ENCODE data around the gene TBC1D24. TPM values are rescaled to one million over a fixed set of nuclear protein-coding genes. Genes with fewer than 3 reads are reported as not detected.
"Not testable (repeated sequence)": the region's sequence is repeated elsewhere in the genome, so short reads cannot be mapped to it uniquely, and the experiment has no call there.

TBC1D24 gene
- total RNA-seq, 3 donors from 2014 or later = 8.8 to 22.0 (median 16.7) TPM

DNA sequence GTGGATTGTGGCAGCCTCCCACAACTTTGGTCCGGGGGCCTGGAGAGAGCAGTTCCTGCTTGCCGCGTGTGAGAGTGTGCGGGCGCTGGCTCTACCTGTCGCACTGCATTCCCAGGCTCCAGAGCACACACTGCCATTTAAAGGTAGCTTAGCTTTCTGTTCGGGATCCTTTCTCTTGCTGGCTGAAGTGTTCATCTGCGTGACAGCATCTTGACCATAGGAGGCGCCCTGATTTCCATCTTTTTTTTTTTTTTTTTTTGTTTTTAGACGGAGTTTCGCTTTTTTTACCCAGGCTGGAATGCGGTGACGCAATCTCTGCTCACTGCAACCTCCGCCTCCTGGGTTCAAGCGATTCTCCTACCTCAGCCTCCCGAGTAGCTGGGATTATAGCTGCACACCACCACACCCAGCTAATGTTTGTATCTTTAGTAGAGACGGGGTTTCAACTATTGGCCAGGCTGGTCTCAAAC, 76.5 kb downstream of the TBC1D24 start:
- H3K36me3 ChIP-seq; H3K9me3 ChIP-seq; intact Hi-C loops (cut with DNase I; ENCODE audit: low total_unique reads); DNase-seq (ENCODE audit: low spot score in 2 of 2); H3K4me1 ChIP-seq; H3K4me3 ChIP-seq; H3K27me3 ChIP-seq: not testable (repeated sequence)
- TF ChIP-seq, protein P1, sequence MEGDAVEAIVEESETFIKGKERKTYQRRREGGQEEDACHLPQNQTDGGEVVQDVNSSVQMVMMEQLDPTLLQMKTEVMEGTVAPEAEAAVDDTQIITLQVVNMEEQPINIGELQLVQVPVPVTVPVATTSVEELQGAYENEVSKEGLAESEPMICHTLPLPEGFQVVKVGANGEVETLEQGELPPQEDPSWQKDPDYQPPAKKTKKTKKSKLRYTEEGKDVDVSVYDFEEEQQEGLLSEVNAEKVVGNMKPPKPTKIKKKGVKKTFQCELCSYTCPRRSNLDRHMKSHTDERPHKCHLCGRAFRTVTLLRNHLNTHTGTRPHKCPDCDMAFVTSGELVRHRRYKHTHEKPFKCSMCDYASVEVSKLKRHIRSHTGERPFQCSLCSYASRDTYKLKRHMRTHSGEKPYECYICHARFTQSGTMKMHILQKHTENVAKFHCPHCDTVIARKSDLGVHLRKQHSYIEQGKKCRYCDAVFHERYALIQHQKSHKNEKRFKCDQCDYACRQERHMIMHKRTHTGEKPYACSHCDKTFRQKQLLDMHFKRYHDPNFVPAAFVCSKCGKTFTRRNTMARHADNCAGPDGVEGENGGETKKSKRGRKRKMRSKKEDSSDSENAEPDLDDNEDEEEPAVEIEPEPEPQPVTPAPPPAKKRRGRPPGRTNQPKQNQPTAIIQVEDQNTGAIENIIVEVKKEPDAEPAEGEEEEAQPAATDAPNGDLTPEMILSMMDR (IDR thresholded peaks at IDR 0.05) = peak in 2 of 3 donors; percentile 25 to 56
- peak overlapping the region; percentile 72 to 74 for H3K27ac ChIP-seq

DNA sequence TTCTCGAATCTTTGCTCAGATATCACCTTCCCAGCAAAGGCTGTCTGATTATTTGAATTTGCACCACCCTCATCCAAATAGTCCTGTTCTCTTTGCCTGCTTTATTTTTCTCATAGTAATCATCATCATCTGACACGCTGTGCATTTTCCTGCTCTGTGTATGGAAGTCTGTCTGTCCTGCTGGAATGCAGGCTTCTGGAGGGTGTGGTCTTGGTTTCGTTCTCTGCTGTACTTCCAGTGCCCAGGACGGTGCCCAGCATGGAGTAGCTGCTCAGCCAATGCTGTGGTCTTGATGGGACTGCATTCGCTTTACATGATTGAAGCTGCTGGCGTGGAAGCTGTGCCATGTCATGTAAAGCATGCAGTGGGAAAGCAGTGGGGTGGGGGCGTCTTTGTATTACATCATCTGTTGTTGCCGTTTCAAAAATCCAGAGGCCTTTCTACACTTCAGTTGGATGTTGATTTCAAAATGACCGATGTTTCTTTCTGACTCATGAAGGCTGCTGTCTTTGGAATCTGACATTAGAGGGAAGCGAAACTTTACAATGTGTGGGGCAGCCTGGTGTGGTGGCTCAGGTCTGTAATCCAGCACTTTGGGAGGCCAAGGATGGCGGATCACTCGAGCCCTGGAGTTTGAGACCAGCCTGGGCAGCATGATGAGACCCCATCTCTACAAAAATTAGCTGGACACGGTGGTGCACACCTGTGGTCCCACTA, 79.9 kb downstream of the TBC1D24 start:
- H3K27me3 ChIP-seq; H3K36me3 ChIP-seq; intact Hi-C loops (cut with DNase I; ENCODE audit: low total_unique reads); H3K27ac ChIP-seq; H3K4me3 ChIP-seq; DNase-seq (ENCODE audit: low spot score in 2 of 2); H3K9me3 ChIP-seq; H3K4me1 ChIP-seq: not testable (repeated sequence)

Other genes starting within 250 kb of the TBC1D24 start
- gene DNASE1L2, start 238.7 kb upstream of the TBC1D24 start, total RNA-seq = under 1 TPM in 2 of 3 donors, not detected in 1; 0.59 to 0.66 TPM
- 10 to 100 TPM; 45.4 to 66.2 (median 63.8) TPM for gene ECI1, start 223.5 kb upstream of the TBC1D24 start, total RNA-seq
- 100 to 1,000 TPM in 1 of 3 donors, 10 to 100 TPM in 2; 93.1 to 107 (median 97.5) TPM for gene RNPS1, start 207.0 kb upstream of the TBC1D24 start, total RNA-seq
- 1 to 10 TPM; 6.2 to 7.8 (median 6.3) TPM for gene ABCA3, start 134.4 kb upstream of the TBC1D24 start, total RNA-seq
- gene CCNF, start 45.7 kb upstream of the TBC1D24 start, total RNA-seq = 1 to 10 TPM; 1.6 to 2.9 (median 2.7) TPM
- gene TEDC2, start 15.0 kb upstream of the TBC1D24 start, total RNA-seq = 1 to 10 TPM in 1 of 3 donors, under 1 TPM in 1, not detected in 1; 0.98 to 1.0 TPM
- gene NTN3, start 3.8 kb upstream of the TBC1D24 start, total RNA-seq = not detected
- 10 to 100 TPM; 27.5 to 70.2 (median 45.4) TPM for gene ATP6V0C, start 38.8 kb downstream of the TBC1D24 start, total RNA-seq
- 10 to 100 TPM; 27.9 to 57.0 (median 28.2) TPM for gene AMDHD2, start 45.2 kb downstream of the TBC1D24 start, total RNA-seq
- gene CEMP1, start 56.3 kb downstream of the TBC1D24 start, total RNA-seq = 1 to 10 TPM in 2 of 3 donors, not detected in 1; 2.3 to 2.6 TPM
- gene PDPK1, start 62.9 kb downstream of the TBC1D24 start, total RNA-seq = 10 to 100 TPM; 28.8 to 32.8 (median 29.4) TPM
- gene KCTD5, start 207.4 kb downstream of the TBC1D24 start, total RNA-seq = 10 to 100 TPM in 2 of 3 donors, 1 to 10 TPM in 1; 8.6 to 19.6 (median 18.4) TPM
- under 1 TPM in 1 of 3 donors, not detected in 2; 0.29 TPM for gene PRSS27, start 245.1 kb downstream of the TBC1D24 start, total RNA-seq

Data from breast epithelium (tissue), 4 donors.